ENCODE measurements around the gene MKRN2OS.

Gene MKRN2OS

GRCh38 chr3:12577379-12577778, 32.1 kb upstream of the MKRN2OS start:
- no peak overlapping the region for H3K27ac Mint-ChIP-seq
- no peaks in the 10 kb centered on the region for H3K27me3 Mint-ChIP-seq
- peaks cover 3% of the 10 kb centered on the region for H3K9me3 Mint-ChIP-seq (ENCODE audit: low read depth)
- H3K4me1 Mint-ChIP-seq (ENCODE audit: low read depth): peaks cover 2% of the 10 kb centered on the region
- no peak overlapping the region for H3K4me3 Mint-ChIP-seq
- H3K36me3 Mint-ChIP-seq: peaks cover 30% of the 10 kb centered on the region

- peaks cover 3% of the 10 kb centered on the region for H3K9me3 Mint-ChIP-seq (ENCODE audit: low read depth)
- no peaks in the 10 kb centered on the region for H3K27me3 Mint-ChIP-seq
- H3K36me3 Mint-ChIP-seq: peaks cover 39% of the 10 kb centered on the region
- peaks cover 2% of the 10 kb centered on the region for H3K4me1 Mint-ChIP-seq (ENCODE audit: low read depth)
- H3K4me3 Mint-ChIP-seq: no peak overlapping the region
- no peak overlapping the region for H3K27ac Mint-ChIP-seq
These were observed 29.4 kb upstream of the MKRN2OS start for GRCh38 chr3:12574661-12575060.

GRCh38 chr3:12574131-12574530, 28.8 kb upstream of the MKRN2OS start:
- H3K27ac Mint-ChIP-seq: no peak overlapping the region
- H3K4me1 Mint-ChIP-seq (ENCODE audit: low read depth): peaks cover 2% of the 10 kb centered on the region
- peaks cover 3% of the 10 kb centered on the region for H3K9me3 Mint-ChIP-seq (ENCODE audit: low read depth)
- H3K36me3 Mint-ChIP-seq: peaks cover 38% of the 10 kb centered on the region
- H3K4me3 Mint-ChIP-seq: no peak overlapping the region
- no peaks in the 10 kb centered on the region for H3K27me3 Mint-ChIP-seq

GRCh38 chr3:12571986-12572385, 26.7 kb upstream of the MKRN2OS start:
- H3K27ac Mint-ChIP-seq: no peak overlapping the region
- peaks cover 39% of the 10 kb centered on the region for H3K36me3 Mint-ChIP-seq
- peaks cover 12% of the 10 kb centered on the region for H3K4me1 Mint-ChIP-seq (ENCODE audit: low read depth)
- H3K4me3 Mint-ChIP-seq: no peak overlapping the region
- H3K27me3 Mint-ChIP-seq: no peaks in the 10 kb centered on the region
- H3K9me3 Mint-ChIP-seq (ENCODE audit: low read depth): peaks cover 3% of the 10 kb centered on the region

- Mint-ChIP-seq H3K4me1 (ENCODE audit: low read depth) (peaks cover 21% of the 10 kb centered on the region), H3K4me3 (no peak overlapping the region), H3K9me3 (ENCODE audit: low read depth) (peaks cover 3% of the 10 kb centered on the region), H3K27ac (no peak overlapping the region), H3K36me3 (peaks cover 36% of the 10 kb centered on the region), H3K27me3 (no peaks in the 10 kb centered on the region)
These were observed 24.5 kb upstream of the MKRN2OS start for GRCh38 chr3:12569836-12570235.

- Mint-ChIP-seq H3K4me1 (ENCODE audit: low read depth) (peaks cover 22% of the 10 kb centered on the region), H3K9me3 (ENCODE audit: low read depth) (peaks cover 3% of the 10 kb centered on the region), H3K27ac (peak overlapping the region; percentile 46), H3K4me3 (no peak overlapping the region), H3K36me3 (peaks cover 33% of the 10 kb centered on the region), H3K27me3 (no peaks in the 10 kb centered on the region)
These were observed 23.4 kb upstream of the MKRN2OS start for GRCh38 chr3:12568747-12569146.

- Mint-ChIP-seq H3K4me3 (no peak overlapping the region), H3K27ac (no peak overlapping the region), H3K4me1 (ENCODE audit: low read depth) (peaks cover 29% of the 10 kb centered on the region), H3K27me3 (no peaks in the 10 kb centered on the region), H3K9me3 (ENCODE audit: low read depth) (peaks cover 3% of the 10 kb centered on the region), H3K36me3 (peaks cover 30% of the 10 kb centered on the region)
These were observed 21.7 kb upstream of the MKRN2OS start for GRCh38 chr3:12566976-12567375.

- Mint-ChIP-seq H3K27me3 (no peaks in the 10 kb centered on the region), H3K4me3 (no peak overlapping the region), H3K27ac (no peak overlapping the region)
These were observed 17.2 kb upstream of the MKRN2OS start for GRCh38 chr3:12562451-12562850.

GRCh38 chr3:12561397-12561796, 16.1 kb upstream of the MKRN2OS start:
- H3K36me3 Mint-ChIP-seq: peaks cover 15% of the 10 kb centered on the region
- H3K4me1 Mint-ChIP-seq (ENCODE audit: low read depth): peaks cover 61% of the 10 kb centered on the region
- H3K27me3 Mint-ChIP-seq: no peaks in the 10 kb centered on the region
- H3K4me3 Mint-ChIP-seq: peak overlapping the region; percentile 40
- H3K9me3 Mint-ChIP-seq (ENCODE audit: low read depth): no peaks in the 10 kb centered on the region
- H3K27ac Mint-ChIP-seq: peak overlapping the region; percentile 91

More at GRCh38 chr3:12562451-12562850, 17.2 kb upstream of the MKRN2OS start:
- peaks cover 3% of the 10 kb centered on the region for H3K9me3 Mint-ChIP-seq (ENCODE audit: low read depth)
- H3K36me3 Mint-ChIP-seq: peaks cover 18% of the 10 kb centered on the region
- H3K4me1 Mint-ChIP-seq (ENCODE audit: low read depth): peaks cover 61% of the 10 kb centered on the region

- peaks cover 13% of the 10 kb centered on the region for H3K36me3 Mint-ChIP-seq
- H3K27me3 Mint-ChIP-seq: peaks cover 3% of the 10 kb centered on the region
- H3K4me3 Mint-ChIP-seq: peak overlapping the region; percentile 72
- peak overlapping the region; percentile 91 for H3K27ac Mint-ChIP-seq
- peaks cover 65% of the 10 kb centered on the region for H3K4me1 Mint-ChIP-seq (ENCODE audit: low read depth)
- no peaks in the 10 kb centered on the region for H3K9me3 Mint-ChIP-seq (ENCODE audit: low read depth)
These were observed 15.3 kb upstream of the MKRN2OS start for GRCh38 chr3:12560505-12561190.

- no peak overlapping the region for H3K27ac Mint-ChIP-seq
- peaks cover 9% of the 10 kb centered on the region for H3K27me3 Mint-ChIP-seq
- peaks cover 5% of the 10 kb centered on the region for H3K36me3 Mint-ChIP-seq
- peak overlapping the region; percentile 97 for H3K4me3 Mint-ChIP-seq
- no peaks in the 10 kb centered on the region for H3K9me3 Mint-ChIP-seq (ENCODE audit: low read depth)
- H3K4me1 Mint-ChIP-seq (ENCODE audit: low read depth): peaks cover 63% of the 10 kb centered on the region
These were observed 14.2 kb upstream of the MKRN2OS start for GRCh38 chr3:12559520-12559919.

GRCh38 chr3:12558706-12559105, 13.4 kb upstream of the MKRN2OS start:
- peaks cover 4% of the 10 kb centered on the region for H3K36me3 Mint-ChIP-seq
- H3K27ac Mint-ChIP-seq: peak overlapping the region; percentile 50
- no peaks in the 10 kb centered on the region for H3K9me3 Mint-ChIP-seq (ENCODE audit: low read depth)
- H3K4me1 Mint-ChIP-seq (ENCODE audit: low read depth): peaks cover 68% of the 10 kb centered on the region
- H3K4me3 Mint-ChIP-seq: peak overlapping the region; percentile 97
- H3K27me3 Mint-ChIP-seq: peaks cover 11% of the 10 kb centered on the region

GRCh38 chr3:12557473-12558100, 12.3 kb upstream of the MKRN2OS start:
- peaks cover 69% of the 10 kb centered on the region for H3K4me1 Mint-ChIP-seq (ENCODE audit: low read depth)
- peak overlapping the region; percentile 92 for H3K27ac Mint-ChIP-seq
- no peaks in the 10 kb centered on the region for H3K9me3 Mint-ChIP-seq (ENCODE audit: low read depth)
- peak overlapping the region; percentile 97 for H3K4me3 Mint-ChIP-seq
- H3K36me3 Mint-ChIP-seq: peaks cover 4% of the 10 kb centered on the region
- H3K27me3 Mint-ChIP-seq: peaks cover 15% of the 10 kb centered on the region

- Mint-ChIP-seq H3K27ac (peak within 1 kb of the TSS; percentile 92), H3K36me3 (peaks cover 4% of the 10 kb centered on the region), H3K9me3 (ENCODE audit: low read depth) (no peaks in the 10 kb centered on the region)
These were observed 11.6 kb upstream of the MKRN2OS start, which contains the start of gene MKRN2 for GRCh38 chr3:12556690-12557472. Gene MKRN2 (plus strand): TSS chr3:12557087. CDS start chr3:12557151, 64 bp downstream.

GRCh38 chr3:12556314-12556689, 11.0 kb upstream of the MKRN2OS start:
- H3K4me1 Mint-ChIP-seq (ENCODE audit: low read depth): peaks cover 56% of the 10 kb centered on the region
- H3K4me3 Mint-ChIP-seq: peak overlapping the region; percentile 97
- H3K27ac Mint-ChIP-seq: peak overlapping the region; percentile 64
- H3K9me3 Mint-ChIP-seq (ENCODE audit: low read depth): no peaks in the 10 kb centered on the region
- peaks cover 4% of the 10 kb centered on the region for H3K36me3 Mint-ChIP-seq
- H3K27me3 Mint-ChIP-seq: peaks cover 15% of the 10 kb centered on the region

More at GRCh38 chr3:12556690-12557472, 11.6 kb upstream of the MKRN2OS start, which contains the start of gene MKRN2:
- Mint-ChIP-seq H3K4me3 (peak within 1 kb of the TSS; percentile 97), H3K27me3 (peaks cover 15% of the 10 kb centered on the region), H3K4me1 (ENCODE audit: low read depth) (peaks cover 62% of the 10 kb centered on the region)
